Measurements from ENCODE around the gene CPED1.

- TF ChIP-seq, protein P1, sequence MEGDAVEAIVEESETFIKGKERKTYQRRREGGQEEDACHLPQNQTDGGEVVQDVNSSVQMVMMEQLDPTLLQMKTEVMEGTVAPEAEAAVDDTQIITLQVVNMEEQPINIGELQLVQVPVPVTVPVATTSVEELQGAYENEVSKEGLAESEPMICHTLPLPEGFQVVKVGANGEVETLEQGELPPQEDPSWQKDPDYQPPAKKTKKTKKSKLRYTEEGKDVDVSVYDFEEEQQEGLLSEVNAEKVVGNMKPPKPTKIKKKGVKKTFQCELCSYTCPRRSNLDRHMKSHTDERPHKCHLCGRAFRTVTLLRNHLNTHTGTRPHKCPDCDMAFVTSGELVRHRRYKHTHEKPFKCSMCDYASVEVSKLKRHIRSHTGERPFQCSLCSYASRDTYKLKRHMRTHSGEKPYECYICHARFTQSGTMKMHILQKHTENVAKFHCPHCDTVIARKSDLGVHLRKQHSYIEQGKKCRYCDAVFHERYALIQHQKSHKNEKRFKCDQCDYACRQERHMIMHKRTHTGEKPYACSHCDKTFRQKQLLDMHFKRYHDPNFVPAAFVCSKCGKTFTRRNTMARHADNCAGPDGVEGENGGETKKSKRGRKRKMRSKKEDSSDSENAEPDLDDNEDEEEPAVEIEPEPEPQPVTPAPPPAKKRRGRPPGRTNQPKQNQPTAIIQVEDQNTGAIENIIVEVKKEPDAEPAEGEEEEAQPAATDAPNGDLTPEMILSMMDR (IDR thresholded peaks at IDR 0.05; ENCODE audit: low read length) = no peak
- TF ChIP-seq EZH2 (IDR thresholded peaks at IDR 0.05; ENCODE audit: borderline replicate concordance, low read length) = no peak
These were observed 6.2 kb downstream of the CPED1 start for GRCh38 chr7:120994512-120995410.

Measured in OCI-LY1 (cell line).